ENCODE measurements around the gene ODF2.
"Not testable (repeated sequence)": the region's sequence is repeated elsewhere in the genome, so short reads cannot be mapped to it uniquely, and the experiment has no call there.

ODF2 gene

GRCh38 chr9:128484686-128485413 lies 29.0 kb downstream of the ODF2 start:
- no peak for DNase-seq (ENCODE audit: low spot score)

GRCh38 chr9:128485414-128485855 lies 29.6 kb downstream of the ODF2 start:
- no peak for DNase-seq (ENCODE audit: low spot score)

- no peak for DNase-seq (ENCODE audit: low spot score)
These were observed 30.4 kb downstream of the ODF2 start for GRCh38 chr9:128486201-128486600.

- no peak for DNase-seq (ENCODE audit: low spot score)
These were observed 37.6 kb downstream of the ODF2 start for GRCh38 chr9:128493424-128493823.

GRCh38 chr9:128494108-128494745 lies 38.4 kb downstream of the ODF2 start:
- DNase-seq (ENCODE audit: low spot score): no peak

GRCh38 chr9:128494746-128495129 lies 38.9 kb downstream of the ODF2 start:
- no peak for DNase-seq (ENCODE audit: low spot score)

- DNase-seq (ENCODE audit: low spot score): no peak
These were observed 39.5 kb downstream of the ODF2 start for GRCh38 chr9:128495296-128495695.

- no peak for DNase-seq (ENCODE audit: low spot score)
These were observed 40.1 kb downstream of the ODF2 start for GRCh38 chr9:128495804-128496417.

- DNase-seq (ENCODE audit: low spot score): no peak
These were observed 42.2 kb downstream of the ODF2 start for GRCh38 chr9:128497824-128498610.

GRCh38 chr9:128498911-128499310 lies 43.1 kb downstream of the ODF2 start:
- no peak for DNase-seq (ENCODE audit: low spot score)

- DNase-seq (ENCODE audit: low spot score): no peak
These were observed 44.1 kb downstream of the ODF2 start for GRCh38 chr9:128499920-128500319.

- not testable (repeated sequence) for DNase-seq (ENCODE audit: low spot score)
These were observed 47.6 kb downstream of the ODF2 start for GRCh38 chr9:128503415-128503825.

GRCh38 chr9:128503870-128504269 lies 48.1 kb downstream of the ODF2 start:
- DNase-seq (ENCODE audit: low spot score): no peak

- DNase-seq (ENCODE audit: low spot score): peak; percentile 97
These were observed 48.9 kb downstream of the ODF2 start, which contains the start of gene GLE1 for GRCh38 chr9:128504485-128505413. GLE1 (plus strand) TSS chr9:128504719; CDS start chr9:128504806, 87 bp downstream.

GRCh38 chr9:128505414-128505765 lies 49.6 kb downstream of the ODF2 start:
- DNase-seq (ENCODE audit: low spot score): no peak

- DNase-seq (ENCODE audit: low spot score): not testable (repeated sequence)
These were observed 50.1 kb downstream of the ODF2 start for GRCh38 chr9:128505906-128506305.

- no peak for DNase-seq (ENCODE audit: low spot score)
These were observed 57.0 kb downstream of the ODF2 start for GRCh38 chr9:128512820-128513219.

- DNase-seq (ENCODE audit: low spot score): no peak
These were observed 66.2 kb downstream of the ODF2 start for GRCh38 chr9:128521956-128522355.

- peak; percentile 73 for DNase-seq (ENCODE audit: low spot score)
These were observed 67.6 kb downstream of the ODF2 start for GRCh38 chr9:128523199-128523925.

- no peak for DNase-seq (ENCODE audit: low spot score)
These were observed 70.9 kb downstream of the ODF2 start for GRCh38 chr9:128526720-128527119.

Measured in ecto neural progenitor cell (in vitro differentiated cells).